HCT116 (cell line): Measurements from ENCODE around the gene ARID5B. TPM values are rescaled to one million over a fixed set of nuclear protein-coding genes. Genes with fewer than 3 reads are reported as not detected.

Source experiments
- ATAC-seq: fragments of 200-7000 bp; cut with Tn5 transposase; 2 replicates; pipeline ENCODE4 v1.9.1; 2020; ENCODE audit warnings: mild to moderate bottlenecking, moderate library complexity
- BruUV-seq: library from RNA; stranded (reverse); fragments of 400-500 nt; replicated peaks from 2 replicates; lab custom pipeline; 2021; lab: Mats Ljungman, UMichigan
- CTCF ChIA-PET: fragments of 300-600 bp; sonication (Branson Sonifier 250); formaldehyde crosslinking; loops from one replicate; lab custom pipeline; 2021; ENCODE audit warnings: antibody characterized with exemption; lab: Charles Lee
- POLR2A ChIA-PET: fragments of 300-600, 350-600 bp; sonication (Branson Sonifier 250); formaldehyde crosslinking; loops from one replicate; lab custom pipeline; 2021; ENCODE audit warnings: antibody characterized with exemption; lab: Charles Lee
- RAD21 ChIA-PET, 2 experiments: fragments of 300-600 bp; sonication (Branson Sonifier 250); formaldehyde crosslinking; loops; one replicate each; lab custom pipeline; 2023; ENCODE audit warnings: low total read pairs in 2 of 2; ENCODE audit not compliant: uncharacterized antibody in 2 of 2, unreplicated experiment in 2 of 2, low non-redundant PET in 1 of 2; lab: Charles Lee
- DNase-seq: peaks from one replicate; pipeline ENCODE4 v3.0.0-alpha.2; 2010; ENCODE audit warnings: low read depth, low spot score
- H2AFZ ChIP-seq: fragments of 200-600 bp; shearing (Covaris generic), sonication (generic); 2 replicates; pipeline ENCODE4 v1.6.1; 2017; ENCODE audit warnings: low read depth, mixed run types, mixed read lengths, antibody characterized with exemption, low read length; ENCODE audit not compliant: poor library complexity, severe bottlenecking
- H3K27ac ChIP-seq: 2 replicates; pipeline ENCODE4 v1.5.1; 2012; ENCODE audit warnings: low read depth, low read length
- H3K27me3 ChIP-seq: fragments of 200-600 bp; sonication (generic); 2 replicates; pipeline ENCODE4 v1.6.1; 2016; ENCODE audit warnings: mixed run types, low read length, mixed read lengths; ENCODE audit not compliant: insufficient read depth
- H3K36me3 ChIP-seq, 2 experiments: fragments of 200-500 bp in 1 of 2; fragments of 200-600 bp in 1 of 2; sonication (Bioruptor generic) in 1 of 2; sonication (generic) in 1 of 2; 2 replicates each; pipeline versions ENCODE4 v1.5.1 to v1.6.1; 2014 to 2016; ENCODE audit warnings: low read length in 2 of 2, inconsistent platforms in 1 of 2, mixed read lengths in 1 of 2, mixed run types in 1 of 2; ENCODE audit not compliant: insufficient read depth in 2 of 2, control insufficient read depth in 1 of 2
- H3K4me1 ChIP-seq, 2 experiments: fragments of 200-600 bp in 1 of 2; sonication (generic) in 1 of 2; 2 replicates each; pipeline versions ENCODE4 v1.5.1 to v1.6.1; 2012 to 2017; ENCODE audit warnings: low read length in 2 of 2, inconsistent platforms in 1 of 2, mild to moderate bottlenecking in 1 of 2, mixed read lengths in 1 of 2, mixed run types in 1 of 2, moderate library complexity in 1 of 2; ENCODE audit not compliant: insufficient read depth in 2 of 2, control insufficient read depth in 1 of 2
- H3K4me2 ChIP-seq: fragments of 200-600 bp; sonication (generic); 2 replicates; pipeline ENCODE4 v1.6.1; 2017; ENCODE audit warnings: mixed run types, low read length, mixed read lengths
- H3K4me3 ChIP-seq, 2 experiments: fragments of 200-600 bp in 1 of 2; sonication (generic) in 1 of 2; replicated peaks in 1 of 2; 2 replicates each; pipeline ENCODE4 v1.5.1; 2011 to 2016; ENCODE audit warnings: low read length in 2 of 2, control low read depth in 1 of 2, low read depth in 1 of 2, mild to moderate bottlenecking in 1 of 2, mixed read lengths in 1 of 2, mixed run types in 1 of 2
- H3K79me2 ChIP-seq: fragments of 200-600 bp; sonication (generic); 2 replicates; pipeline ENCODE4 v1.6.1; 2017; ENCODE audit warnings: mild to moderate bottlenecking, mixed run types, low read length, moderate library complexity, mixed read lengths; ENCODE audit not compliant: insufficient read depth
- H3K9ac ChIP-seq: fragments of 200-600 bp; sonication (generic); 2 replicates; pipeline ENCODE4 v1.6.1; 2016; ENCODE audit warnings: low read length, mixed read lengths
- H3K9me2 ChIP-seq: fragments of 200-600 bp; sonication (generic), shearing (Covaris generic); 2 replicates; pipeline ENCODE4 v1.6.1; 2017; ENCODE audit warnings: mixed run types, mild to moderate bottlenecking, moderate library complexity; ENCODE audit not compliant: insufficient read depth
- H3K9me3 ChIP-seq, 2 experiments: fragments of 200-500 bp in 1 of 2; fragments of 200-600 bp in 1 of 2; sonication (Bioruptor generic) in 1 of 2; sonication (generic) in 1 of 2; 2 replicates each; pipeline ENCODE4 v1.6.1; 2014 to 2017; ENCODE audit warnings: low read length in 2 of 2, mixed read lengths in 2 of 2, inconsistent platforms in 1 of 2, low read depth in 1 of 2, mild to moderate bottlenecking in 1 of 2, mixed run types in 1 of 2, moderate library complexity in 1 of 2; ENCODE audit not compliant: control insufficient read depth in 1 of 2, insufficient read depth in 1 of 2
- H4K20me1 ChIP-seq: fragments of 200-600 bp; sonication (generic), shearing (Covaris generic); 2 replicates; pipeline ENCODE4 v1.6.1; 2017; ENCODE audit warnings: mixed run types, mild to moderate bottlenecking, moderate library complexity; ENCODE audit not compliant: insufficient read depth
- CBX3 ChIP-seq: IDR thresholded peaks from 2 replicates; pipeline ENCODE4 v1.6.1; 2012; ENCODE audit warnings: low read depth
- CTCF ChIP-seq, 3 experiments: fragments of 200-600 bp in 1 of 3; sonication (generic) in 1 of 3; IDR thresholded peaks in 2 of 3; conservative IDR thresholded peaks in 1 of 3; 2 replicates each; pipeline ENCODE4 v1.5.1; 2012 to 2017; ENCODE audit warnings: low read depth in 2 of 3, low read length in 2 of 3, antibody characterized with exemption in 1 of 3, borderline replicate concordance in 1 of 3, control low read depth in 1 of 3, mild to moderate bottlenecking in 1 of 3, mixed read lengths in 1 of 3, mixed run types in 1 of 3, moderate library complexity in 1 of 3; ENCODE audit not compliant: insufficient read depth in 1 of 3
- ELF1 ChIP-seq: IDR thresholded peaks from 2 replicates; pipeline ENCODE4 v1.6.1; 2012; ENCODE audit warnings: low read depth, borderline replicate concordance
- EZH2phosphoT487 ChIP-seq: fragments of 200-600 bp; IDR thresholded peaks from 2 replicates; pipeline ENCODE4 v1.6.1; 2018; ENCODE audit warnings: antibody characterized with exemption, borderline replicate concordance
- FOSL1 ChIP-seq: IDR thresholded peaks from 2 replicates; pipeline ENCODE4 v1.6.1; 2012; ENCODE audit warnings: low read depth
- REST ChIP-seq: IDR thresholded peaks from 2 replicates; pipeline ENCODE4 v1.6.1; 2012; ENCODE audit warnings: low read depth
- SIN3A ChIP-seq: IDR thresholded peaks from 2 replicates; pipeline ENCODE4 v1.6.1; 2012; ENCODE audit warnings: low read depth
- SRF ChIP-seq: IDR thresholded peaks from 2 replicates; pipeline ENCODE4 v1.6.1; 2012; ENCODE audit warnings: low read depth
- TCF7L2 ChIP-seq: IDR thresholded peaks from 2 replicates; pipeline ENCODE4 v1.7.0; 2011; ENCODE audit warnings: borderline replicate concordance, inconsistent platforms; ENCODE audit not compliant: insufficient read depth, insufficient read length; ENCODE audit errors: extremely low read depth
- YY1 ChIP-seq: IDR thresholded peaks from 2 replicates; pipeline ENCODE4 v1.6.1; 2011; ENCODE audit warnings: low read length, low read depth, moderate library complexity, mild to moderate bottlenecking; ENCODE audit not compliant: insufficient replicate concordance; ENCODE audit errors: extremely low read depth
- ZNF274 ChIP-seq: fragments of 200-500 bp; sonication (Bioruptor generic); IDR thresholded peaks from 2 replicates; pipeline ENCODE4 v1.6.1; 2014; ENCODE audit warnings: mild to moderate bottlenecking, low read depth, low read length, inconsistent platforms
- intact Hi-C: fragments of 100-400 bp; cut with micrococcal nuclease; formaldehyde crosslinking; loops from 2 replicates; pipeline ENCODE4 v1.10.0; 2022
- total RNA-seq: library from RNA; stranded (reverse); gene quantifications from one replicate; pipeline ENCODE4 v1.2.1, GENCODE V29; 2021; ENCODE audit not compliant: unreplicated experiment
- TF ChIP-seq, protein P1 (sequence below): IDR thresholded peaks from 2 replicates; pipeline ENCODE4 v1.6.1; 2012

Gene ARID5B
- total RNA-seq, 1 experiment from 2014 or later: 4.7 TPM

DNA sequence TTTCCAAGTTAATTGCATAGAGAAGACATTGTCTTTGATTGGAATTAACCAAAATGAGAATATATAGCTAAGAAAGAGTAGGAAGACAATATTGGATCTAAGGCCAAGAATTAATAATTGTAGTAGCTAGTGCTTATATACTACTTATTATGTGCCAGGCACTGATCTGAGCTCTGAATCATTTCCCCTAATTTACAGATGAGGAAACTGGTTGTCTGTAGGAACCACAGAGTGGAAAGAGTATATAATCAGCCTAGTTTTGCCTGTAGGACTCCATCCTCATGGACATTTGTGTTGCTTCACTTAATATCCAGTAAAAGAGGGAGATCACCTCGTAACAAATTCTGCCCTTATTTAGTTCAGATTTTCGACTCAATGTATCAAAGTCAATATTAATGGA, 127.9 kb downstream of the ARID5B start (continued):
- no peak for TF ChIP-seq EZH2phosphoT487

GRCh38 chr10:62031507-62031906, 130.0 kb downstream of the ARID5B start:
- BruUV-seq: no TSS peak
- DNase-seq: no peak
- intact Hi-C loops: loop anchor here (10.0 kb wide), 1 partner anchor 393 kb away; no protein-coding TSS in a partner anchor
- no peak overlapping the region for H3K27ac ChIP-seq
- H3K27me3 ChIP-seq: no peaks in the 10 kb centered on the region
- CTCF ChIA-PET: no interaction called here
- no peaks in the 10 kb centered on the region for H3K36me3 ChIP-seq
- no peak overlapping the region for H3K9ac ChIP-seq
- RAD21 ChIA-PET: no interaction called here
- H3K9me2 ChIP-seq: no peaks in the 10 kb centered on the region
- POLR2A ChIA-PET: no interaction called here
- no peak overlapping the region for H2AFZ ChIP-seq
- H3K4me2 ChIP-seq: no peak overlapping the region
- H4K20me1 ChIP-seq: no peaks in the 10 kb centered on the region
- no peaks in the 10 kb centered on the region for H3K79me2 ChIP-seq
- H3K4me1 ChIP-seq: peaks cover 0 to 4% of the 10 kb centered on the region in 2 experiments; a peak in 1 of 4 replicates
- TF ChIP-seq REST (no peak), SRF (no peak), FOSL1 (no peak), SIN3A (no peak), YY1 (no peak), EZH2phosphoT487 (no peak), TCF7L2 (no peak), ELF1 (no peak), CBX3 (no peak), ZNF274 (no peak), CTCF (IDR thresholded peaks at IDR 0.05 in 2 of 3, conservative IDR thresholded peaks at IDR 0.05 in 1 of 3; ENCODE audit: borderline replicate concordance in 1 of 3, insufficient read depth in 1 of 3, low read depth in 2 of 3, low read length in 2 of 3) (no peak)
- TF ChIP-seq, protein P1, sequence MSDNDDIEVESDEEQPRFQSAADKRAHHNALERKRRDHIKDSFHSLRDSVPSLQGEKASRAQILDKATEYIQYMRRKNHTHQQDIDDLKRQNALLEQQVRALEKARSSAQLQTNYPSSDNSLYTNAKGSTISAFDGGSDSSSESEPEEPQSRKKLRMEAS: no peak
- H3K9me3 ChIP-seq: no peaks in the 10 kb centered on the region
- ATAC-seq: no peak
- H3K4me3 ChIP-seq: no peak overlapping the region
